Liver (tissue), 3 donors: Measurements from ENCODE around the gene FOXG1.

Source experiments
- CTCF ChIP-seq: fragments of 150-350 bp; IDR thresholded peaks from 2 replicates; pipeline ENCODE4 v1.5.1; 2017; ENCODE audit warnings: improper control_type of control experiment, low read depth, low read length; ENCODE audit not compliant: missing input control
- RAD21 ChIP-seq, 2 donors: IDR thresholded peaks; 2 replicates each; pipeline ENCODE4 v1.6.1; 2016; ENCODE audit warnings: antibody characterized with exemption in 2 of 2, mild to moderate bottlenecking in 2 of 2
- donor health status: healthy.
- donor health status: healthy.

GRCh38 chr14:28759653-28760313 lies 6.8 kb upstream of the FOXG1 start:
- TF ChIP-seq RAD21 (IDR thresholded peaks at IDR 0.05): no peak
- no peak for TF ChIP-seq CTCF
